Transverse colon (tissue), 4 donors: ENCODE data around the gene MAP4K4.

ENCODE experiments used
- EP300 ChIP-seq: sonication (generic); formaldehyde crosslinking; IDR thresholded peaks from one replicate; pipeline ENCODE4 v1.6.1; 2017; ENCODE audit warnings: antibody characterized with exemption, low read depth
- POLR2A ChIP-seq: fragments of 450-650 bp; IDR thresholded peaks from one replicate; pipeline ENCODE4 v1.6.1; 2016; ENCODE audit warnings: antibody characterized with exemption, mild to moderate bottlenecking, moderate library complexity
- POLR2AphosphoS5 ChIP-seq, 3 donors: sonication (generic); formaldehyde crosslinking; IDR thresholded peaks; one replicate each; pipeline ENCODE4 v1.6.1; 2016; ENCODE audit warnings: antibody characterized with exemption in 3 of 3
- TF ChIP-seq, protein P1 (sequence below), 5 experiments: fragments of 200-600 bp in 3 of 5; fragments of 450-650 bp in 2 of 5; sonication (generic) in 3 of 5; IDR thresholded peaks; 1 replicate in 2 of 5; 2 replicates in 3 of 5; pipeline ENCODE4 v1.5.1; 2016 to 2017; ENCODE audit warnings: antibody characterized with exemption in 5 of 5, inconsistent platforms in 3 of 5, mild to moderate bottlenecking in 2 of 5, moderate library complexity in 1 of 5

DNA sequence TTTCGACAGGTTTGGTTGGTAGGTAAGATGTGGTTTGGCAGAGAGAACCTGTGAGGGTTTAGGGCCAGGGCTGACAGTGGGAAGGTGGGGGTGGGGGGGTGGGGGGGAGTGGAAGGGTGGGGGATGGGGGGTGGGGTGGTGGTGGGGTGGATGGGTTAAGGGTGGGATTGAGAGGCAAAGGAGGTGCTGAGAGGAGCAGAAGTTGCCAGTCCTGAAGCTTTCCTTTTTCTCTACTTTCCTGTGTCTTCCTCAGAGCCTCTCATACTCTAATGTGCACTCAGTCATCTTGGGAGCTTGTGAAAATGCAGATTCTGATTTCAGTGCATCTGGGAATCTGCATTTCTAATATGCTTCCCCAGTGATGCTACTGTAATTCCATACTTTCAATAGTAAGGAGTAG, 21.0 kb downstream of the MAP4K4 start:
- TF ChIP-seq POLR2A, result no peak
- TF ChIP-seq, protein P1, sequence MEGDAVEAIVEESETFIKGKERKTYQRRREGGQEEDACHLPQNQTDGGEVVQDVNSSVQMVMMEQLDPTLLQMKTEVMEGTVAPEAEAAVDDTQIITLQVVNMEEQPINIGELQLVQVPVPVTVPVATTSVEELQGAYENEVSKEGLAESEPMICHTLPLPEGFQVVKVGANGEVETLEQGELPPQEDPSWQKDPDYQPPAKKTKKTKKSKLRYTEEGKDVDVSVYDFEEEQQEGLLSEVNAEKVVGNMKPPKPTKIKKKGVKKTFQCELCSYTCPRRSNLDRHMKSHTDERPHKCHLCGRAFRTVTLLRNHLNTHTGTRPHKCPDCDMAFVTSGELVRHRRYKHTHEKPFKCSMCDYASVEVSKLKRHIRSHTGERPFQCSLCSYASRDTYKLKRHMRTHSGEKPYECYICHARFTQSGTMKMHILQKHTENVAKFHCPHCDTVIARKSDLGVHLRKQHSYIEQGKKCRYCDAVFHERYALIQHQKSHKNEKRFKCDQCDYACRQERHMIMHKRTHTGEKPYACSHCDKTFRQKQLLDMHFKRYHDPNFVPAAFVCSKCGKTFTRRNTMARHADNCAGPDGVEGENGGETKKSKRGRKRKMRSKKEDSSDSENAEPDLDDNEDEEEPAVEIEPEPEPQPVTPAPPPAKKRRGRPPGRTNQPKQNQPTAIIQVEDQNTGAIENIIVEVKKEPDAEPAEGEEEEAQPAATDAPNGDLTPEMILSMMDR (IDR thresholded peaks at IDR 0.05), result no peak
- no peak for TF ChIP-seq POLR2AphosphoS5 (IDR thresholded peaks at IDR 0.05)
- no peak for TF ChIP-seq EP300
